Activated CD4-positive, alpha-beta memory T cell treated with anti-CD3 and anti-CD28 coated beads, Interleukin-2, amount 10 ng/mL, durations not matched to agents 7 days and 5 days (primary cell): Measurements from ENCODE around the gene NRDC. TPM values are rescaled to one million over a fixed set of nuclear protein-coding genes. Genes with fewer than 3 reads are reported as not detected.
"Not testable (repeated sequence)": the region's sequence is repeated elsewhere in the genome, so short reads cannot be mapped to it uniquely, and the experiment has no call there.

Experiments used
- CTCF ChIA-PET: fragments of 350-600 bp; sonication (Branson Sonifier 250); formaldehyde crosslinking; loops from one replicate; lab custom pipeline; 2021; ENCODE audit warnings: antibody characterized with exemption, inconsistent platforms; lab: Charles Lee
- POLR2A ChIA-PET: fragments of 350-600 bp; sonication (Branson Sonifier 250); formaldehyde crosslinking; loops from one replicate; lab custom pipeline; 2021; ENCODE audit warnings: antibody characterized with exemption; lab: Charles Lee
- DNase-seq: peaks from one replicate; pipeline ENCODE4 v3.0.0-alpha.2; 2020
- H3K27ac Mint-ChIP-seq: one replicate; pipeline ENCODE4 v1.8.0; 2021; ENCODE audit warnings: mild to moderate bottlenecking, mixed read lengths
- H3K27me3 Mint-ChIP-seq: one replicate; pipeline ENCODE4 v1.8.0; 2021; ENCODE audit warnings: mixed read lengths
- H3K36me3 Mint-ChIP-seq: one replicate; pipeline ENCODE4 v1.8.0; 2021; ENCODE audit warnings: low read depth, mixed read lengths
- H3K4me1 Mint-ChIP-seq: one replicate; pipeline ENCODE4 v1.8.0; 2021; ENCODE audit warnings: mixed read lengths
- H3K4me3 Mint-ChIP-seq: one replicate; pipeline ENCODE4 v1.8.0; 2021; ENCODE audit warnings: mild to moderate bottlenecking, mixed read lengths
- H3K9me3 Mint-ChIP-seq: one replicate; pipeline ENCODE4 v1.8.0; 2021; ENCODE audit warnings: mixed read lengths
- total RNA-seq, 2 experiments: library from RNA; stranded (reverse); gene quantifications; one replicate each; pipeline ENCODE4 v1.2.3, GENCODE V29; 2021

Gene NRDC
- total RNA-seq, 2 experiments from 2014 or later: 162 to 164 TPM

DNA sequence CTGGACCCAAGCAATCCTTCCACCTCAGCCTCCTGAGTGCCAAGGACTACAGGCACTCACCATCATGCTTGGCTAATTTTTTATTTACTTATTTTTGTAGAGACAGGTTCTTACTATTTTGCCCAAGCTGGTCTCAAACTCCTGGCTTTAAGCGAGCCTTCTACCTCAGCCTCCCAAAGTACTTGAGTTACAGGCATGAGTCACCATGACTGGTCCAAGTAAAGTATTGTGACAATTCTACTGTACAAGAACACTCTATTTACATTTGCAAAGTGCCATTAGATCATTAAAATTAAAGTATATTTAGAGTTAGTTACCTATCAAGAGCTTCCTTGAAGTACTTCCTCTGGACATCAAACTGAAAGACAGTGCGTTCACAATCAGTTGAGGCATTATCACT is 44.8 kb downstream of the NRDC start:
- H3K9me3 Mint-ChIP-seq: no peaks in the 10 kb centered on the region
- DNase-seq: no peak
- H3K36me3 Mint-ChIP-seq: peaks cover 35% of the 10 kb centered on the region
- no peaks in the 10 kb centered on the region for H3K27me3 Mint-ChIP-seq
- POLR2A ChIA-PET: no interaction called here
- no peak overlapping the region for H3K27ac Mint-ChIP-seq
- no peak overlapping the region for H3K4me3 Mint-ChIP-seq
- CTCF ChIA-PET: interaction anchor here (0.8 kb wide), 1 partner anchor 32 kb away, joined by 3 read pairs; no protein-coding TSS in a partner anchor
- H3K4me1 Mint-ChIP-seq: no peaks in the 10 kb centered on the region

DNA sequence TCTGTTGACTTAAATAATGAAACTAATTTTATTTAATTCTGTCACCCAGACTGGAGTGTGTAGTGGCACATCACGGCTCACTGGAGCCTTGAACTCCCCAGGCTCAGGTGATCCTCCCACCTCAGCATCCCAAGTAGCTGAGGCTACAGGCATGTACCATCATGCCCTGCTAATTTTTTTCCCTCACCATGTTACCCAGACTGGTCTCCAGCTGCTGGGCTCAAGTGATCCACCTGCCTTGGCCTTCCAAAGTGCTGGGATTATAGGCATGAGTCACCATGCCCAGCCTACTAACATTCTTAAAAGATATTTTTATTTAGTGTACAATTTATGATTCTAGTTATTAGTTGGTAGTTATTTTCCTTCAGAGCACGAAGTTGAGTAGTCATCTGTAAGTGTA is 49.5 kb downstream of the NRDC start:
- H3K4me3 Mint-ChIP-seq: no peak overlapping the region
- no peak overlapping the region for H3K27ac Mint-ChIP-seq
- no peaks in the 10 kb centered on the region for H3K9me3 Mint-ChIP-seq
- no peaks in the 10 kb centered on the region for H3K27me3 Mint-ChIP-seq
- ChIA-PET POLR2A (interaction anchor here (0.6 kb wide), 1 partner anchor 621 kb away, joined by 3 read pairs; no protein-coding TSS in a partner anchor), CTCF (no interaction called here)
- no peaks in the 10 kb centered on the region for H3K4me1 Mint-ChIP-seq
- no peak for DNase-seq
- peaks cover 36% of the 10 kb centered on the region for H3K36me3 Mint-ChIP-seq

GRCh38 chr1:51819810-51820209 is 58.7 kb downstream of the NRDC start:
- H3K36me3 Mint-ChIP-seq: peaks cover 39% of the 10 kb centered on the region
- H3K27ac Mint-ChIP-seq: no peak overlapping the region
- DNase-seq: no peak
- no peaks in the 10 kb centered on the region for H3K9me3 Mint-ChIP-seq
- H3K27me3 Mint-ChIP-seq: no peaks in the 10 kb centered on the region
- no peaks in the 10 kb centered on the region for H3K4me1 Mint-ChIP-seq
- ChIA-PET POLR2A (no interaction called here), CTCF (no interaction called here)
- H3K4me3 Mint-ChIP-seq: no peak overlapping the region

GRCh38 chr1:51819021-51819420 is 59.5 kb downstream of the NRDC start:
- DNase-seq, CTCF ChIA-PET, H3K4me3 Mint-ChIP-seq, H3K9me3 Mint-ChIP-seq, POLR2A ChIA-PET, H3K27ac Mint-ChIP-seq, H3K4me1 Mint-ChIP-seq, H3K27me3 Mint-ChIP-seq: not testable (repeated sequence)
- H3K36me3 Mint-ChIP-seq: peaks cover 45% of the 10 kb centered on the region

GRCh38 chr1:51818487-51818886 is 60.0 kb downstream of the NRDC start:
- DNase-seq: no peak
- CTCF ChIA-PET: no interaction called here
- Mint-ChIP-seq H3K4me1 (no peaks in the 10 kb centered on the region), H3K27me3 (no peaks in the 10 kb centered on the region), H3K36me3 (peaks cover 50% of the 10 kb centered on the region), H3K9me3 (no peaks in the 10 kb centered on the region), H3K27ac (no peak overlapping the region), H3K4me3 (no peak overlapping the region)
- POLR2A ChIA-PET: no interaction called here

- ChIA-PET POLR2A (no interaction called here), CTCF (no interaction called here)
- Mint-ChIP-seq H3K4me3 (no peak overlapping the region), H3K27ac (no peak overlapping the region), H3K36me3 (peaks cover 48% of the 10 kb centered on the region), H3K4me1 (no peaks in the 10 kb centered on the region), H3K9me3 (no peaks in the 10 kb centered on the region), H3K27me3 (no peaks in the 10 kb centered on the region)
- DNase-seq: no peak
Observed at GRCh38 chr1:51814513-51814912, 64.0 kb downstream of the NRDC start.

DNA sequence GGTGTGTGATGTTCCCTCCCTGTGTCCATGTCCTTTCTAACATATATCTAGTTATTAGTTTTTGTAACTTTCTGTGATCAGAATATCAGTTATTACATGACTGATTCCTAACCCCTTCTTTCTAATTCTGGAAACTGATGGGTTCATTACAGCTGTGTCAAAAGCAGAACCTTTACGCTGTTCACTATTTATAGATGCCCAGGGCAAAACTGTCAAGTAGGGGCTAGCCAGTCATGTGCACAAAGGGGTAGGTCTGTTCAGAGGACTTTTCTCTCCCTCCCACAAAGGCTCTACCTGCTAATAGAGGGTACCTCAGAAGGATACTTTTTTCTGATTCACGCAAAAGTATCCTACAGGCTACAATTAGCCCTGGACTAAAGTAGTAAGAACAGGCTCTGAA is 79.2 kb downstream of the NRDC start:
- H3K27me3 Mint-ChIP-seq: no peaks in the 10 kb centered on the region
- no peaks in the 10 kb centered on the region for H3K9me3 Mint-ChIP-seq
- H3K4me1 Mint-ChIP-seq: peaks cover 3% of the 10 kb centered on the region
- no peak for DNase-seq
- ChIA-PET POLR2A (interaction anchor here (1.5 kb wide), 1 partner anchor 9 kb away, joined by 7 read pairs; no protein-coding TSS in a partner anchor), CTCF (interaction anchor here (1.6 kb wide), 1 partner anchor 30 kb away, joined by 5 read pairs; no protein-coding TSS in a partner anchor)
- no peak overlapping the region for H3K4me3 Mint-ChIP-seq
- no peak overlapping the region for H3K27ac Mint-ChIP-seq
- peaks cover 45% of the 10 kb centered on the region for H3K36me3 Mint-ChIP-seq

GRCh38 chr1:51794868-51795267 is 83.7 kb downstream of the NRDC start:
- ChIA-PET POLR2A (no interaction called here), CTCF (no interaction called here)
- H3K9me3 Mint-ChIP-seq: no peaks in the 10 kb centered on the region

DNA sequence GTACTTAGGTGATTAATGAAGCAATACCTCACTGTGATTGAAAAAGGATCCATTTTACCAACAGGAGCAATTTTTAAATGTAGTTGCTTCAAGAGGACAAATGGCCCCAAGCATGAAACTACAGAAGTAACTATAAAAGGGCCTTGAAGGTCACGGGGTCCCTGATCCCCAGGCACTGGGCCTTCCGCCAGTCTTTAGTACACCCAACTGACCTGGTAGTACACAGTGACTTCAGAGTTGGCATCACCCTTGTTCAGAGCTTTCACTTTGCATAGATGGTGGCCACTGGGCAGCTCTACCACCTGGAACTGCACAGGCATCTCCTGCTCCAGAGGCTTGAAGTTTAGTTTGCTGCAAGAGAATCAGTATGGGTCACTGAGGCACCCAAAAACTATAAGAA is 84.3 kb downstream of the NRDC start:
- Mint-ChIP-seq H3K36me3 (peaks cover 75% of the 10 kb centered on the region), H3K4me1 (peaks cover 24% of the 10 kb centered on the region), H3K27ac (no peak overlapping the region), H3K4me3 (no peak overlapping the region), H3K27me3 (no peaks in the 10 kb centered on the region), H3K9me3 (no peaks in the 10 kb centered on the region)
- no peak for DNase-seq
- ChIA-PET POLR2A (no interaction called here), CTCF (no interaction called here)

More at GRCh38 chr1:51794868-51795267, 83.7 kb downstream of the NRDC start:
- no peak overlapping the region for H3K27ac Mint-ChIP-seq
- H3K4me3 Mint-ChIP-seq: no peak overlapping the region
- no peaks in the 10 kb centered on the region for H3K27me3 Mint-ChIP-seq
- H3K4me1 Mint-ChIP-seq: peaks cover 24% of the 10 kb centered on the region
- DNase-seq: no peak
- H3K36me3 Mint-ChIP-seq: peaks cover 70% of the 10 kb centered on the region

- ChIA-PET POLR2A (no interaction called here), CTCF (interaction anchor here (1.2 kb wide), 1 partner anchor 284 kb away, joined by 3 read pairs; no protein-coding TSS in a partner anchor)
- H3K27ac Mint-ChIP-seq: peak overlapping the region; percentile 2
- no peaks in the 10 kb centered on the region for H3K27me3 Mint-ChIP-seq
- peaks cover 24% of the 10 kb centered on the region for H3K4me1 Mint-ChIP-seq
- no peak overlapping the region for H3K4me3 Mint-ChIP-seq
- DNase-seq: no peak
- H3K36me3 Mint-ChIP-seq: peaks cover 77% of the 10 kb centered on the region
- no peaks in the 10 kb centered on the region for H3K9me3 Mint-ChIP-seq
Observed at GRCh38 chr1:51792864-51793263, 85.7 kb downstream of the NRDC start.

DNA sequence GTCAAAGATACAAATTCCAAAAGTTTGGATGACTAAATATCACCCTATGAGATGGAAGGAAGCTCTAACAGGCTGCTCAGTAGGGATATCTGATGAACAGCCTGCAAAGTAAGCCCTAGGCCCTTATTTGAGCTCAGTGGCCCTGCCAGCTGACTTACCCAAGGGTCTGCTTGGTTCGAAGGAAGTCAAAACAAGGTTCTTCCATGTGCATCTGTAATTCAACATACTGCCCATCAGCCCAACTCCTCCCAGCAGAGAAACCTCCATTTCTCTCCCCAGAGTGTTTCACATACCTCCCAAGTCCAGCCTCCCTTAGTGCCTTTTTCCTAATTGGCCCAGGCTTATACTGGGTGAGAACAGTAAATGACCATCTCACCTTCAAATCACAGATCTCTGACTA is 86.6 kb downstream of the NRDC start:
- Mint-ChIP-seq H3K27ac (no peak overlapping the region), H3K4me3 (no peak overlapping the region), H3K4me1 (peaks cover 24% of the 10 kb centered on the region), H3K9me3 (no peaks in the 10 kb centered on the region), H3K36me3 (peaks cover 78% of the 10 kb centered on the region), H3K27me3 (no peaks in the 10 kb centered on the region)
- no peak for DNase-seq
- CTCF ChIA-PET: interaction anchor here (1.2 kb wide), 1 partner anchor 283 kb away, joined by 3 read pairs; no protein-coding TSS in a partner anchor
- POLR2A ChIA-PET: no interaction called here

GRCh38 chr1:51790385-51790784 is 88.1 kb downstream of the NRDC start:
- H3K4me1 Mint-ChIP-seq: peaks cover 24% of the 10 kb centered on the region
- H3K9me3 Mint-ChIP-seq: no peaks in the 10 kb centered on the region
- no peak overlapping the region for H3K27ac Mint-ChIP-seq
- POLR2A ChIA-PET: interaction anchor here (1.8 kb wide), 1 partner anchor 10 kb away, joined by 7 read pairs; no protein-coding TSS in a partner anchor
- peaks cover 90% of the 10 kb centered on the region for H3K36me3 Mint-ChIP-seq
- H3K27me3 Mint-ChIP-seq: no peaks in the 10 kb centered on the region
- no peak overlapping the region for H3K4me3 Mint-ChIP-seq
- DNase-seq: no peak
- CTCF ChIA-PET: interaction anchor here (1.5 kb wide), 1 partner anchor 21 kb away, joined by 4 read pairs; no protein-coding TSS in a partner anchor

- Mint-ChIP-seq H3K36me3 (peaks cover 94% of the 10 kb centered on the region), H3K27me3 (no peaks in the 10 kb centered on the region), H3K4me1 (peaks cover 21% of the 10 kb centered on the region), H3K4me3 (no peak overlapping the region), H3K9me3 (no peaks in the 10 kb centered on the region), H3K27ac (no peak overlapping the region)
- no peak for DNase-seq
- CTCF ChIA-PET: no interaction called here
- POLR2A ChIA-PET: interaction anchor here (1.8 kb wide), 1 partner anchor 11 kb away, joined by 7 read pairs; no protein-coding TSS in a partner anchor
Observed at GRCh38 chr1:51789342-51789741, 89.2 kb downstream of the NRDC start.

DNA sequence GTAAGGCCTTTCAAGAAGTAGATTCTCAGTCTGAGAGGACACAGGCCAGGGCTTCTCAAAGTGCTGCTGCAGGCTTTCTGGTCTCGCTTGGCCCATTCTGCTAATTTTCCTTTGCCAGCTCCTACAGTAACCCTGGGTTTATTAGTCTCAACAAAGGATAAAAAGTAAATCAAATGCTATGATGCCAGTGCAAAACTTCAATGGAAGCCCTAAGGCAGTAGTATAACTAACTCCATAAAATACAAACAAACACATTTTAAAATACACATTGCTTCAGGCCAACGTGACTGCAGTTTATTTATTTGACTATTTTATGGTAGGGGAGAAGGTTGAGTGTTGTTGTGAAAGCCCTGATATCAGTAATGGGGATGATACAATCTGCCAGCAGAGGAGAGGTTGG is 89.6 kb downstream of the NRDC start:
- ChIA-PET POLR2A (no interaction called here), CTCF (no interaction called here)
- no peaks in the 10 kb centered on the region for H3K27me3 Mint-ChIP-seq
- DNase-seq: no peak
- no peak overlapping the region for H3K27ac Mint-ChIP-seq
- H3K36me3 Mint-ChIP-seq: peaks cover 91% of the 10 kb centered on the region
- H3K4me1 Mint-ChIP-seq: peaks cover 16% of the 10 kb centered on the region
- no peak overlapping the region for H3K4me3 Mint-ChIP-seq
- H3K9me3 Mint-ChIP-seq: no peaks in the 10 kb centered on the region
